OCI-LY1 (cell line): ENCODE measurements around the gene DGKB.

ENCODE experiments used
- H2AFZ ChIP-seq: fragments of 200-600 bp; sonication (generic), shearing (Covaris generic); 2 replicates; pipeline ENCODE4 v1.6.0; 2014; ENCODE audit warnings: antibody characterized with exemption, mild to moderate bottlenecking, low read length
- H3F3A ChIP-seq: fragments of 200-600 bp; sonication (generic), shearing (Covaris generic); 2 replicates; pipeline ENCODE4 v1.6.0; 2014; ENCODE audit warnings: mild to moderate bottlenecking, antibody characterized with exemption, low read length, moderate library complexity; ENCODE audit not compliant: insufficient read depth
- H3K27ac ChIP-seq: fragments of 200-600 bp; sonication (generic); 2 replicates; pipeline ENCODE4 v1.5.1; 2014; ENCODE audit warnings: low read length, mixed run types, mild to moderate bottlenecking, low read depth; ENCODE audit not compliant: poor library complexity, severe bottlenecking
- H3K27me3 ChIP-seq: fragments of 200-600 bp; sonication (generic); 2 replicates; pipeline ENCODE4 v1.6.0; 2014; ENCODE audit warnings: antibody characterized with exemption, mild to moderate bottlenecking, low read length, moderate library complexity; ENCODE audit not compliant: insufficient read depth
- H3K36me3 ChIP-seq: fragments of 200-600 bp; sonication (generic); 2 replicates; pipeline ENCODE4 v1.6.1; 2014; ENCODE audit warnings: mild to moderate bottlenecking, antibody characterized with exemption, low read length, moderate library complexity, mixed read lengths; ENCODE audit not compliant: insufficient read depth
- H3K4me1 ChIP-seq: fragments of 200-600 bp; sonication (generic); 2 replicates; pipeline ENCODE4 v1.5.1; 2014; ENCODE audit warnings: mild to moderate bottlenecking, low read length, moderate library complexity; ENCODE audit not compliant: insufficient read depth, severe bottlenecking
- H3K4me2 ChIP-seq: fragments of 200-600 bp; sonication (generic), shearing (Covaris generic); 2 replicates; pipeline ENCODE4 v1.6.1; 2014; ENCODE audit warnings: low read length
- H3K4me3 ChIP-seq: fragments of 200-600 bp; sonication (generic); 2 replicates; pipeline ENCODE4 v1.5.1; 2014; ENCODE audit warnings: low read length, low read depth, mild to moderate bottlenecking, mixed read lengths; ENCODE audit not compliant: poor library complexity, severe bottlenecking
- H3K79me2 ChIP-seq: fragments of 200-600 bp; shearing (Covaris generic); 2 replicates; pipeline ENCODE4 v1.6.1; 2016; ENCODE audit warnings: mixed run types, low read length, mixed read lengths; ENCODE audit not compliant: insufficient read depth
- H3K9ac ChIP-seq: fragments of 200-600 bp; sonication (generic), shearing (Covaris generic); 2 replicates; pipeline ENCODE4 v1.6.1; 2014; ENCODE audit warnings: mild to moderate bottlenecking, low read length, mixed read lengths
- H3K9me2 ChIP-seq: fragments of 200-600 bp; sonication (generic), shearing (Covaris generic); 2 replicates; pipeline ENCODE4 v1.6.1; 2014; ENCODE audit warnings: low read depth, mild to moderate bottlenecking, low read length, mixed read lengths
- H3K9me3 ChIP-seq: fragments of 200-600 bp; shearing (Covaris generic); 2 replicates; pipeline ENCODE4 v1.6.1; 2014; ENCODE audit warnings: low read length, mixed read lengths
- H4K20me1 ChIP-seq: fragments of 200-600 bp; sonication (generic), shearing (Covaris generic); 2 replicates; pipeline ENCODE4 v1.6.0; 2016; ENCODE audit warnings: mild to moderate bottlenecking, low read length; ENCODE audit not compliant: insufficient read depth
- CTCF ChIP-seq: fragments of 200-600 bp; sonication (generic), shearing (Covaris generic); IDR thresholded peaks from 2 replicates; pipeline ENCODE4 v1.5.1; 2017; ENCODE audit warnings: mild to moderate bottlenecking, antibody characterized with exemption, low read length, moderate library complexity, mixed read lengths
- EZH2 ChIP-seq: fragments of 200-600 bp; sonication (generic), shearing (Covaris generic); IDR thresholded peaks from 2 replicates; pipeline ENCODE4 v1.8.0; 2017; ENCODE audit warnings: borderline replicate concordance, mixed run types, mild to moderate bottlenecking, antibody characterized with exemption, low read length, moderate library complexity, mixed read lengths

Gene DGKB

GRCh38 chr7:14104861-14105260, 797.7 kb downstream of the DGKB start:
- Histone ChIP-seq H3F3A (no peaks in the 10 kb centered on the region), H3K27me3 (no peaks in the 10 kb centered on the region), H3K9me2 (no peaks in the 10 kb centered on the region), H4K20me1 (no peaks in the 10 kb centered on the region), H2AFZ (no peak overlapping the region), H3K27ac (no peak overlapping the region), H3K36me3 (no peaks in the 10 kb centered on the region), H3K79me2 (no peaks in the 10 kb centered on the region), H3K9me3 (no peaks in the 10 kb centered on the region), H3K4me3 (no peak overlapping the region), H3K4me1 (peaks cover 6% of the 10 kb centered on the region), H3K4me2 (no peak overlapping the region), H3K9ac (no peak overlapping the region)
- no peak for TF ChIP-seq CTCF
- TF ChIP-seq EZH2: no peak

DNA sequence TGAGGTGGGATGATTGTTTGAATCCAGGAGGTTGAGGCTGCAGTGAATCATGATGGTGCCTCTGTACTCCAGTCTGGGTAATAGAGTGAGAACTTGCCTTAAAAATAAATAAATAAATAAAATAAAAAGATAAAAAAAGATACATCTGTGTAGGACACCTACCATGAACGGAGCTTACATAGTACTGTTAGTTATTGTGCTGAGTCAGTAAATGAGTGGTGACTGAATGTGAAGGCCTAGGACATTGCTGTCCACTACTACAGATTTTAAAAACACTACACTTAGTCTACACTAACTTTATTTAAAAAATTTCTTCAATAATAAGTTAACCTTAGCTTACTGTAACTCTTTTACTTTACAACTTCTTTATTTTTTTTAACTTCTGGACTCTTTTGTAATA, 806.4 kb downstream of the DGKB start:
- Histone ChIP-seq H3K4me1 (peaks cover 7% of the 10 kb centered on the region), H3K9me2 (no peaks in the 10 kb centered on the region), H3K36me3 (no peaks in the 10 kb centered on the region), H3K27ac (no peak overlapping the region), H2AFZ (no peak overlapping the region), H3K27me3 (no peaks in the 10 kb centered on the region), H4K20me1 (no peaks in the 10 kb centered on the region), H3F3A (no peaks in the 10 kb centered on the region), H3K4me2 (no peak overlapping the region), H3K9me3 (no peaks in the 10 kb centered on the region), H3K9ac (no peak overlapping the region), H3K4me3 (no peak overlapping the region), H3K79me2 (no peaks in the 10 kb centered on the region)
- no peak for TF ChIP-seq CTCF
- no peak for TF ChIP-seq EZH2

DNA sequence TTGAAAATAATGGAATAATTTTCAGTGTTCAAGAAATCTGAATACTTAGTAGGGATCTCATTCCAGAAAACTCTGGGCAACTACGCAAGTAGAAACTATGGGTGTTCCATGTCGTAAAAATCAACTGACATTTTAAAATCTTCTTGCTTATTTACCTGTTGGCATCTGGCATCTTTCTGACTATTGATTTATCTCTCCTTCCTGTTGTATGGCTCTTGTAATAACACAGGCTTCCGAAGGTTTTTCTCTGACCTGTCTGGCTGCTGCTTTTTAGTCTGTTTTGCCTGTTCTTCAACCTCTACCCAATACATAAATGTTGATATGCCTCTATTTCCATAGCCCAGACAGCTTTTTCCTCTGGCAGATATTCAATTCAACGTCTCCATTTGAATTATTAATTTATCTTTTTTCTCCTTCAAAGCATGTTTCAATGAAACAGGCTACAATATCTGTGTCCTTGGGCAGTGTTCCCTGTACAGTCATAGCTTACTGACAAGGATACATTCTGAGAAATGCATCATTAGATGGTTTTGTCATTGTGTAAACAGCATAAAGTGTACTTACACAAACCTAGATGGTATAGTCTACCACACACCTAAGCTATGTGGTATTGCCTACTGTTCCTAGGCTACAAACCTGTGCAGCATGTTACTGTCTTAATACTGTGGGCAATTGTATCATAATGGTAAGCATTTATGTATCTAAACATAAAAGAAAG, 807.2 kb downstream of the DGKB start:
- Histone ChIP-seq H3K9ac (no peak overlapping the region), H3K27ac (no peak overlapping the region)
- TF ChIP-seq CTCF (no peak), EZH2 (no peak)

More for the DNA sequence above, 807.2 kb downstream of the DGKB start:
- H3K4me2 ChIP-seq: no peak overlapping the region
- H3K4me1 ChIP-seq: peaks cover 7% of the 10 kb centered on the region
- no peaks in the 10 kb centered on the region for H3F3A ChIP-seq
- H4K20me1 ChIP-seq: no peaks in the 10 kb centered on the region
- H3K9me2 ChIP-seq: no peaks in the 10 kb centered on the region
- no peaks in the 10 kb centered on the region for H3K27me3 ChIP-seq
- no peak overlapping the region for H3K4me3 ChIP-seq
- no peaks in the 10 kb centered on the region for H3K9me3 ChIP-seq
- H2AFZ ChIP-seq: 0 out of 2 replicates have a peak overlapping the region, but pooled peaks have one; percentile 32
- no peaks in the 10 kb centered on the region for H3K36me3 ChIP-seq
- H3K79me2 ChIP-seq: no peaks in the 10 kb centered on the region
